ENCODE results near the gene FGF7.

DNA sequence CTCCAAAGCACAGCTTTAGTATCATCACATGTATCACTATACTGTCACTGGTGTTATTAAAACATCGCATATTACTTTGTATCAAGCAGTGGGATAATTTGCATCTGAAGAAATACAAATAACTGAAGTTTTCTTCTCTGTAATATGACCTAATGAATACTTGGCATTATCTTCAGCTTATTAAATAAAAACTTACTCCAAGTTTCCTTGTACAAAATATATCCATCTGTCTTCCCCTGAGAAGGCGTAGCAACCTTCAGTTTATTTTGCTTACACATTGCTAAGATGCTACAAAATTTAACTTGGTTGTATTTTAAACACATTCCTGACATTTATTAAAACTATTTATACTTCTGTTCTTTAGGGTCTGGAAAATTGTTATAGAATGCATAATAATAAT is 13.7 kb downstream of the FGF7 start:
- TF ChIP-seq CTCF (IDR thresholded peaks at IDR 0.05) = no peak
- no peak for TF ChIP-seq POLR2A (IDR thresholded peaks at IDR 0.05)
